HuH-7 (cell line): ENCODE results near the gene KRAS.
"Not testable (repeated sequence)": the region's sequence is repeated elsewhere in the genome, so short reads cannot be mapped to it uniquely, and the experiment has no call there.

Source experiments
- DNase-seq: peaks from one replicate; pipeline ENCODE4 v3.0.0; 2011; ENCODE audit warnings: low spot score

KRAS gene

GRCh38 chr12:25250744-25251730 lies at the start of gene KRAS:
TSS of gene KRAS (minus strand) at chr12:25250929.
- peak; percentile 87 for DNase-seq

DNA sequence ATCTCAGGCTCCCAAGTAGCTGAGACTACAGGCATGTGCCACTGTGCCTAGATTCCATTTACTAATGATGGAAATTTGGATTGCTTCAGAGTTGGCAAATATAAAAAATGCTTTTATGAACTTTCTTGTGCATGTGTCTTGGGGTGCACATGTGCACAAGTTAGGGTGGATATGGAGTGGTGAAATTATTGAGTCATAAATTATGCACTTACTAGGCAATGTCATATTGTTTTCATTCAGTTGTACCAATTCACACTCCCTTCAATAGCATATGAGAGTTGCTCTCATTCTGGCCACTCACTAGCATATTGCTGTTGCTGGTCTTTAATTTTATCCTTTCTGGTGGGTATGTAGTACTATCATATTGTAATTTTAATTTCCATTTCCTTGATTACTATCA lies 45.7 kb upstream of the KRAS start:
- no peak for DNase-seq

DNA sequence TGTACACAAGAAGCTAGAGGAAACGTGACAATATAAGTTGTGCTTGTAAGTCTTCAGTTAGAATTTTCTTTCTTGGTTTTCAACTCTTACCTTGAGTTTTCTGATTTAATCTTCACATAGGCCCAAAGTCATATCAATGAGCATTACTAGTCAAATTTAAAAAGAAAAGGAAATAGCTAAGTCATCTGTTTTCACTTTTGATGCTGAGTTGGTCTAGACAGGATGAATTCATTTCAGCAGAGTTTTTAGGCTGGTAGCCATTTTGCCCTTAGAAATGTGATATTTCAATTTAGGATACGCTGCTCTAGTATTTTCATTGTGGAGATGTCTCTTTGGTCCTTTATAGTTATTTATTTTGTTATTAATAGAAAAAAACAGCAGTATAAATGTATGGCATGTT lies 44.6 kb upstream of the KRAS start:
- no peak for DNase-seq

DNA sequence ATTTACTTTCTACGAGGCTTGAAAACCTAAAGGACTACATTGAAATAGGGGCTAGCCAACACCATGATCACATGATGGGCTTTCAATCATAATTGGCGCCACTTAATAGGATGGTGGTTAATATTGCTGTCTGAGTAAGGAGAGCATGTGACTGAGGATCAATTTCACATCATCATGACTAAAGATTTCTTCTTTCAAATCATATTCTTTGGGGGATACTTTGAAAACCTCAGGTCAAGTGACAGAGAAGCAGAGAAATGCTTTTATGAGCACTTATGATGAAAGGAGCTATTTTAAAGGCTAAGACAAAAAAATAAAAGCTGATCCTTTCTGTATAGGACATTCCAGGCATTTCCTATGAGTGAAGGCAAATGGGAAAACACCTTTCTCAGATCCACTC lies 42.9 kb upstream of the KRAS start:
- DNase-seq: no peak

DNA sequence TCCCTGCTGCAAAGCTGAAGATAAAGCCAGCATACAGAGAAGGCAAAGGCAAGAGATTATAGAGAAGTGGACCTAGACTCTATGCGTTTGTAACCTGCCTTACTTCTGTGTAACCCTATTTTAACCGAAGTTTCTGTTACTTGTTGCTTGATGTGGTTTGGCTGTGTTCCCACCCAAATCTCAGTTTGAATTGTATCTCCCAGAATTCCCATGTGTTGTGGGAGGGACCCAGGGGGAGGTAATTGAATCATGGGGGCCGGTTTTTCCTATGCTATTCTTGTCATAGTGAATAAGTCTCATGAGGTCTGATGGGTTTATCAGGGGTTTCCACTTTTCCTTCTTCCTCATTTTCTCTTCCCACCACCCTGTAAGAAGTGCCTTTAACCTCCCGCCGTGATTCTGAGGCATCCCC lies 42.1 kb upstream of the KRAS start:
- not testable (repeated sequence) for DNase-seq

GRCh38 chr12:25287610-25288009 lies 36.9 kb upstream of the KRAS start:
- DNase-seq: no peak

- no peak for DNase-seq
Observed at GRCh38 chr12:25286837-25287236, 36.1 kb upstream of the KRAS start.

DNA sequence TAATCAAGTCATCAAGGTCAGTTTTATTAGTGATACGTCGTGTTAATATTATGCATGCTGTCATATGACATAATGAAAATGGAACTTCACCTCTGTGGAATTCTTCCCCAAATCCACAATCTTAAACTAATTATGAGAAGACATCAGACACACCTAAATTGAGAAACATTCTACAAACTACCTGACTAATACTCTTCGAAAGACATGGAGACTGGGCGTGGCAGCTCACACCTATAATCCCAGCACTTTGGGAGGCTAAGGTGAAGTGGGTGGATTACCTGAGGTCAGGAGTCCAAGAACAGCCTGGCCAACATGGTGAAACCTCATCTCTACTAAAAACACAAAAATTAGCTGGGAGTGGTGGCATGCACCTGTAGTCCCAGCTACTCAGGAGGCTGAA lies 33.3 kb upstream of the KRAS start:
- no peak for DNase-seq

DNA sequence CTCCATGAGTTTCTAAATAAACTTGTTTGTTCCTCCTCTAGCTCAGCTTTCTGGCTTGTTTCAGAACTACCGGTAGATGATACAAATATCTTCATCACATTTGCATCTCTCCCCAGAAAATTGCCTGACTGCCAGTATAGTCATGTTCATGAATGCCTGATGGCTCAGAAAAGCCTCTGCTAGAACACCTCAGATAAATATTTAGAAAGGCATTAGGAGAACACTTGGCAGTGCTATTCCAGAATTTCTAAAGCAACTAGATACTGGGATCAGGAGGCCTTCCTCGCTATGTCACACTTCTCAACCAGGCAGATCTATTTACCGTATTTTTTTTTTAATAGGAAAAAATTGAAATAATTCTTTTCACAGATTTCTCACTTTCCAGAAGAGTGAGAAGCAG lies 32.3 kb upstream of the KRAS start:
- DNase-seq: no peak

DNA sequence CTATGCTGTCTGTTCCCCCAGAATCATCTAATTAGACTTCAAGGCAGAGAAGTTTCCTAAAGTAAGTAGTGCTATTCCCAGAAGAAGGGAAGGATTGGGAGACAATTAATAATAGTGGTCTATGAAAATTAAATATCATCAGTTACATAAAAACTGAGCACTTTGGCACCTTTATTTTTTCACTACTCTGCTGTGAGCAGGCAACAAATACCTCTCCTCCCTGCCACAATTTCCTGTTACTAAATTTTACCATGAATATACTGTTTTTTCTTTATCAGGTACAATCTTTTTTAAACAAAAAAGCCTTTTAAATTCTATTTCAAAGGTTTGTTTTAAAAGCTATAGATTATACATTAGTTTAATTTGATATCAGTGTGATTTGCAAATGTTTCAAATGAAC lies 29.4 kb upstream of the KRAS start:
- no peak for DNase-seq

- DNase-seq: no peak
Observed at GRCh38 chr12:25278269-25278668, 27.5 kb upstream of the KRAS start.

DNA sequence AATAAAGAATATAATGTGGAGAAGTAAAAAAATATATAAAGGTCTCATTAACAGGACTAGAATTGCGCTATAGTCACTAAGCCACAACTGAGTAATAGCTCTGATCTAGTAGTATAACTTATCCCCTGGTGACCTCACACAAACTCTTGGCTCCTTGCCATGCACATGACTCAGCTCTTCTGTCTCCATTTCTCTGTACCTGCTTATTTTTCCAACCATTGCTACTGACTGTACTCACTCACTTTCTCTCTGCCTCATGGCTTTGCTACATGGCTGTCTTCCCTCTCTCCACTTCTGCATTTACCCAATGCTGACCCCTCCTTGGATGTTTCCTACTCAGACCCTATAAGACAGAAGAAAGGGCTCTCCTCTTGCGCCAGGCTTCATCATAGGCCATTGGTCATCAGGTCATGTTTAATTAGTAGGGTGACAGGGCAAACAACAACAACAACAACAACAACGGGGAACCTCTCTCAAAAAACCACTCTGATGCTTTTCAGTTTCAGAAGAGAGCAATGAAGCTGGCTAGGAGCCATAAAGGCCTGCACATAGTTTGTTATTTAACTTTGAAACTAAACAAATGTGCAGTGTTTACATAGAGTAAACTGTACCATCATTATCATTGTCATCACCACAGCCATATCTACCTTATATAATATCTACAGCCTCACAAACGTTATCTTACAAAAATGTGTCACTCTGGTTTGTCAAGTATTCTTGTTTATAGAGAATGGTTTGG lies 25.6 kb upstream of the KRAS start:
- DNase-seq: no peak

DNA sequence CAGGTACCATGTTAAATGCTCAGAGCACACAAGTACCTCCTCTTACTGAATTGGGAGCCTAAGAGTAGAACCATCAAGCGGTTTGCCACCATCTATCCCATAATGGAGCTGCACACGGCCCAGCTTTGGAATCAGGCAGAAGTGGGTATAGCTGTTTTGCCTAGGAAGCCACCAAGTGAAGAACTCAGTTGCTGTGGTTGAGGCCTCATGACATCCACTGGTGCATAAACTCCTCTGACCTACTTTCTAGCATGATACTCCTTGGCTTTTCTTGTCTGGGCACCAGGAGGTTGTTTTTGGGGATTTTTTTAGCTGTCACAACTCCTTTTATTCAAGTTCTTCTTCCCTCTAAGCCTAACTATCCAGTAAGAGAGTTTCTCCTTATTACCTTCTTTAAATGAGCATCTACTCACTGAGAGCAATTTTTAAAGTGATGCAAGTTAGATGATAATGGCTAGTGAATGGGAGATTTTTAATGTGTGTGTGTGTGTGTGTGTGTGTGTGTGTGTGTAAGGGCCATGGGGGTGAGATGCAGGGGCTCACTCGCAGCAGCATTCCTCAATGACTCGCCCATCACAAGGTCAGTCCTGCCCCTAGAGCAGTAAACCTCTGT lies 20.9 kb upstream of the KRAS start:
- DNase-seq: no peak

DNA sequence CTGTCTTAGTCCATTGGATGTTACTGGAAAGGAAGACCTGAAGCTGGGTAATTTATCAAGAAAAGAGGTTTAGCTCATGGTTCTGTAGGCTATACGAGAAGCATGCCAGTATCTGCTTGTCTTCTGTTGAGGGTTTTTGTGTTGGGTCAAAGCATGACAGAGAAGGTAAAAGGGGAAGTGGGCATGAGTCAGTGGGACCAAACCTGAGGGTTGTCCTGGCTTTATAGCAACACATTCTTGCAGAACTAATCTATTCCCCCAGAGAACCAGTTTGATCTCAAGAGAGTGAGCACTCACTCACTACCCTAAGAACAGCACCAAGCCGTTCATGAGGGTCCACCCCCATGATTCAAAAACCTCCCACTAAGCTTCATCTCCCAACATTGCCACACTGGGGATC lies 19.0 kb upstream of the KRAS start:
- DNase-seq: no peak

- no peak for DNase-seq
Observed at GRCh38 chr12:25266497-25266896, 15.8 kb upstream of the KRAS start.

DNA sequence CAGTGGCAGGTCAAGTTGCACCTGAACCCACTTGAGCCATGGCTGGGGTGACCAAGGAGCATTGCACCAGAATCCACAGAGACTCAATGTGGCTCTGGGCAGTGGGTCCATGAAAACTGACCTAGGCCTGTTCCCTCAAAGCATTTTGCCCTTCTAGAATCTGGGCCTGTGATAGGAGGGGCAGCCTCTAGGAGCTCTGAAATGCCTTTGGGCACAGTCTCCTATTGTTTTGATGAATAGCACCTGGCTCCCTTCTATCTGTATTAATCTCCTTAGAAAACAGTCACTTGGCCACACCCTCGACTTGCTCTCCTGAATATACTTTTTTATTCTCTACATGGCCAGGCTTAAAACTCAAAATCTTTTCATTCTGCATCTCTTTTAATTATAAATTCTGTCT lies 14.1 kb upstream of the KRAS start:
- DNase-seq: no peak

DNA sequence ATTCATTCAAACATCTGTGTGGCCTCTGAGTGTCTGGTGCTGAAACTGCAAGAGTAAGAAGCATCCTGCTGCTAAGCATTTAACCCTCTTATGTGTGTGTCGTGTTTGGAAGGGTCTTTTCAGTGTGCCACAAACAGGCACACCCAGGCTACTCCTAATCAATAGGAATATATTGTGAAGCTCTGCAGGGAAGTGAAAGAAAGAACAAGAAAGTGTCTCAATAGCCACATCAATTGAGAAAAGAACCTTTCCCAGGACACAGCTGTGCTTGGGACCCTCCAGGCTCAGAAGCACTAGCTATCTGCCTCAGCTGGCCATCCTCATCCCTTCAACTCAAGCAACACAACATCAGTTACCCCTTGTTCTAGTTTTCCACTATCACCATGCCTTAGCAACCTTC lies 13.4 kb upstream of the KRAS start:
- no peak for DNase-seq

DNA sequence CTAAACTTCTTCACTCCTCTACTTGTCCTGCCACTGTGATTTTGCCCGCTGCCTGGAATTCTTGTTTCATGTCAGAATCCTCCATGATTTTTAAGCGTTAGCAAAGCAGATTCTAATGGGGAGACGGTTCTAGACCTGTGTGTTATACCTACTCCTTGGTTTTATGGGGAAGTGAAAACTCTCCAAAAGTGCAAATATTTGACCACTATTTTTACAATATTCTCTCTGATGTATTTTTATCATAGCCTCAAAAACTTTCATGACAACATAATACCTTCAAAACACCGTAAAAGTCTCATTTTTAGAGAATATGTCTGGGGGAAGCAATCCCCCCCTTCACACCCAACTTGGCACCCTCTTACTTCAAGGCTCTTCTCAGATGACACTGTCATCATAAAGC lies 12.9 kb upstream of the KRAS start:
- no peak for DNase-seq

DNA sequence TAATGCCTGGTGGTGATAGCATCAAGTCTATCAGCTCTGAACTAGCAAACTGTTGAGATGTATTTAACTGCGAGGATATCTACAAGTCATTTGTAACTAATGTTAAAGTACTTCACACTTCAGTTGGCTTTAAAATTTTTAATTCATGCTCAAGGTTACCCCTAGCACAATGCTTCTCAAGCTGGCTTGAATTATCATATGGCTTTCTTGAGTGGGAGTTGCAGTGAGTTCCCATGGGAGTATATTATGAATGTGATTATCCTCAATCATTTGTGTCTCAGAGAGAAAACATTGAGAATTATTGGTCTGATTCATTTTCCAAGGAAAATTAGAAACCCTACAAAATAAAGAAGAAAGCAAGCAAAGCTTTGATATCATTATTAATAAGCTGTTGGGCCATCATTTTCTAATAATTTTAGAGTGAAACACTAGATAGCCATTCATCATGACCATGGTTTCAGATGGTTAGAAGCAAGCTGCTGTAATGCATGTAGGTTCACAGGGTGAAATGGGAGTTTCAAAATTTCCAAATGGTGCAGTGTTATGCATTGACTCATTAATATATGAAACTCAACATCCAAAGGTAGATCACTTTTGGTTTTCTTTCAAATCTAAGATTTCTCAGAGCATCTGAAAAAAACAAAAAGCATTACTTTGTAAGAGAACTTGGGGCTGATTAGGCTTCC lies 11.8 kb upstream of the KRAS start:
- no peak for DNase-seq

GRCh38 chr12:25257590-25258324 lies 7.0 kb upstream of the KRAS start:
- no peak for DNase-seq

GRCh38 chr12:25256826-25257225 lies 6.1 kb upstream of the KRAS start:
- no peak for DNase-seq

- DNase-seq: no peak
Observed at GRCh38 chr12:25256005-25256404, 5.3 kb upstream of the KRAS start.
